Subcutaneous abdominal adipose tissue (tissue), 5 donors: ENCODE results near the gene ARPC5L.

Experiments
- H3K27ac ChIP-seq: one replicate; pipeline ENCODE4 v1.7.0; 2013; ENCODE audit warnings: low read depth, mild to moderate bottlenecking, inconsistent platforms, low read length, moderate library complexity
- H3K27me3 ChIP-seq, 5 donors: one replicate each; pipeline ENCODE4 v1.7.0; 2013; ENCODE audit warnings: low read length in 5 of 5, inconsistent platforms in 1 of 5; ENCODE audit not compliant: control insufficient read depth in 5 of 5, insufficient read depth in 4 of 5
- H3K36me3 ChIP-seq, 5 donors: one replicate each; pipeline ENCODE4 v1.7.0; 2013; ENCODE audit warnings: low read length in 5 of 5; ENCODE audit not compliant: control insufficient read depth in 5 of 5, insufficient read depth in 5 of 5
- H3K4me1 ChIP-seq, 5 donors: one replicate each; pipeline ENCODE4 v1.7.0; 2013; ENCODE audit warnings: low read length in 5 of 5, mild to moderate bottlenecking in 3 of 5, moderate library complexity in 1 of 5; ENCODE audit not compliant: control insufficient read depth in 5 of 5, insufficient read depth in 5 of 5
- H3K4me3 ChIP-seq, 5 donors: one replicate each; pipeline ENCODE4 v1.7.0; 2013; ENCODE audit warnings: low read length in 5 of 5, low read depth in 1 of 5
- H3K9ac ChIP-seq, 5 donors: one replicate each; pipeline ENCODE4 v1.7.0; 2013; ENCODE audit warnings: low read length in 5 of 5, mild to moderate bottlenecking in 4 of 5, moderate library complexity in 3 of 5
- H3K9me3 ChIP-seq, 5 donors: one replicate each; pipeline ENCODE4 v1.7.0; 2013; ENCODE audit warnings: low read length in 5 of 5; ENCODE audit not compliant: control insufficient read depth in 5 of 5
- donor health status: healthy.
- donor health status: healthy.
- donor health status: healthy.
- donor health status: healthy.
- donor health status: healthy.

ARPC5L gene

DNA sequence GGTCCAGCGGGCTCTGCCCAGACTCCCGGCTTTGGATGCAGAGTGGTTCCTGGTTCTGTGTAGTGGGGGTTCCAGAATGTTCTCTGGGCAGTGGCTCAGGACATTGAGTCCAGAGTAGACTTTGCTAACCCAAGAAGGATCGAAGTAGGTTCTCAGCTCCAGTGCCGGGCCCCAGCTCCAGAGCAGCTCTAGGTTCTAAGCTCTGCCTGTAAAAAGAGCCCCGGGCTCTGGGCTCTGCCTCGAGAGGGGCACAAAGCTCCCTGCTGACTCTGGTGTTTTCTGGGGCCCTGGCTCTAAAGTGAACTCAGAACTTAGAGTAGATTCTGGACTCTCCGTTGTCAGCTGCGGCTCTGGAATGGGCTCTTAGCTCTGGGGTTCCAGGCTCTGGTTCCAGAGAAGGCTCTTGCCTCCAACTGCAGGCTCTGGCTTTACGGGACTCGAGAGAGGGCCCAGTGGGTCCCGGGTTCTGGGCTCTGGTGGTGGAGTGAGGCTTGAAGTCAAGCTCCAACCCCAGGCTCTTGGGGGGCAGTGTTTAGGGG, 8.3 kb upstream of the ARPC5L start:
- peaks cover 0 to 2% (median 0%) of the 10 kb centered on the region in 5 donors for H3K27me3 ChIP-seq
- no peaks in the 10 kb centered on the region for H3K9me3 ChIP-seq
- peak overlapping the region in 3 of 5 donors; percentile 14 to 68 (median 36) for H3K9ac ChIP-seq
- H3K36me3 ChIP-seq = peaks cover 0 to 29% (median 21%) of the 10 kb centered on the region in 5 donors
- H3K4me3 ChIP-seq = peak overlapping the region in 3 of 5 donors; percentile 52 to 63 (median 60)
- H3K4me1 ChIP-seq = peaks cover 5 to 32% (median 23%) of the 10 kb centered on the region in 5 donors
- no peak overlapping the region for H3K27ac ChIP-seq

DNA sequence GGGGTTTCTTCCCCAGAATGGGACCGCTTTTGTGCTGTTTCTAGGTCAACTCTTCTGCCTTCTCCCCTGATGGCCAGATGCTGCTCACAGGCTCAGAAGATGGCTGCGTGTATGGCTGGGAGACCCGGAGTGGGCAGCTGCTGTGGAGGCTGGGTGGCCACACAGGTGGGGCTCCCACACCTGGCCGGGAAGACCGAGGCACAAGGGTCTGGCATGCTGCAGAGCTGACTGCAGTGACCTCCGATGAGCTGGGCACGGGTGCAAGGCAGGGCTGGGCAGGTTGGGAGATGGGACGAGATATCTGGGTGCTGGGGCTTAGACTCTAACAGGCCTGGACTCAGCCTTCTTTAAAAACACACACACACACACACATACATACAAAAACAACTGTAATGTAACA, 7.8 kb upstream of the ARPC5L start:
- no peak overlapping the region for H3K4me3 ChIP-seq
- H3K9me3 ChIP-seq = no peaks in the 10 kb centered on the region
- no peaks in the 10 kb centered on the region for H3K27me3 ChIP-seq
- H3K9ac ChIP-seq = no peak overlapping the region
- H3K27ac ChIP-seq = no peak overlapping the region
- H3K4me1 ChIP-seq = peaks cover 5 to 37% (median 28%) of the 10 kb centered on the region in 5 donors
- peaks cover 0 to 34% (median 26%) of the 10 kb centered on the region in 5 donors for H3K36me3 ChIP-seq

DNA sequence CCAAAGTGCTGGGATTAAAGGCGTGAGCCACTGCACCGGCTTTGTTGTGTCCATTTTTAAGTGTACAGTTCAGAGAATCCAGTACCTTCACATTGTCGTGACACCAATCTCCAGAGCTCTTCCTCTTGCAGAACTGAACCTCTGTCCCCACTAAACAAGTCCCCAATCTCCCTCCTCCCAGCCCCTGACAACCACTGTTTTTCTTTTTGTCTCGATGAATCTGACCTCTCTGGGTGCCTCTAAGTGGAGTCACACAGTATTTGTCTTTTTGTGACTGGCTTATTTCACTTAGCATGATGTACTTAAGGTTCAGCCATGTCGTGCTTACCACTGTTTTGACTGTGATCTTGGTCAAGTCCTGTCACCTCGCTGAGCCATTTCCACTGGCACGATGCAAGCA, 7.1 kb upstream of the ARPC5L start:
- Histone ChIP-seq H3K36me3 (peaks cover 0 to 40% (median 33%) of the 10 kb centered on the region in 5 donors), H3K9ac (no peak overlapping the region), H3K4me3 (no peak overlapping the region), H3K27me3 (no peaks in the 10 kb centered on the region), H3K4me1 (peaks cover 5 to 38% (median 30%) of the 10 kb centered on the region in 5 donors), H3K27ac (no peak overlapping the region), H3K9me3 (no peaks in the 10 kb centered on the region)

DNA sequence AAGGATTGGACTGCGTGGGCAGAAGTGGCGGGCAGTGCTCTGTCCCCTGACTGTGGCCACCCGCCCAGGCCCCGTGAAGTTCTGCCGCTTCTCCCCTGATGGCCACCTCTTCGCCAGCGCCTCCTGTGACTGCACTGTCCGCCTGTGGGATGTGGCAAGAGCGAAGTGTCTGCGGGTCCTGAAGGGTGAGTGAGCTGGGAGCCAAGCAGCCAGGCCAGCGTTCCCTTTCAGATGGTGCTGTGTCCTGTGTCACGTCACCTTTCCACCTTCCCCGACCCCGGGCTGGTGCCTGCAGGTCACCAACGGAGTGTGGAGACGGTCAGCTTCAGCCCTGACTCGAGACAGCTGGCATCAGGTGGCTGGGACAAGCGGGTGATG, 6.4 kb upstream of the ARPC5L start:
- Histone ChIP-seq H3K27me3 (no peaks in the 10 kb centered on the region), H3K36me3 (peaks cover 0 to 48% (median 40%) of the 10 kb centered on the region in 5 donors), H3K4me1 (peaks cover 11 to 41% (median 34%) of the 10 kb centered on the region in 5 donors), H3K27ac (no peak overlapping the region), H3K4me3 (no peak overlapping the region), H3K9ac (no peak overlapping the region), H3K9me3 (no peaks in the 10 kb centered on the region)

DNA sequence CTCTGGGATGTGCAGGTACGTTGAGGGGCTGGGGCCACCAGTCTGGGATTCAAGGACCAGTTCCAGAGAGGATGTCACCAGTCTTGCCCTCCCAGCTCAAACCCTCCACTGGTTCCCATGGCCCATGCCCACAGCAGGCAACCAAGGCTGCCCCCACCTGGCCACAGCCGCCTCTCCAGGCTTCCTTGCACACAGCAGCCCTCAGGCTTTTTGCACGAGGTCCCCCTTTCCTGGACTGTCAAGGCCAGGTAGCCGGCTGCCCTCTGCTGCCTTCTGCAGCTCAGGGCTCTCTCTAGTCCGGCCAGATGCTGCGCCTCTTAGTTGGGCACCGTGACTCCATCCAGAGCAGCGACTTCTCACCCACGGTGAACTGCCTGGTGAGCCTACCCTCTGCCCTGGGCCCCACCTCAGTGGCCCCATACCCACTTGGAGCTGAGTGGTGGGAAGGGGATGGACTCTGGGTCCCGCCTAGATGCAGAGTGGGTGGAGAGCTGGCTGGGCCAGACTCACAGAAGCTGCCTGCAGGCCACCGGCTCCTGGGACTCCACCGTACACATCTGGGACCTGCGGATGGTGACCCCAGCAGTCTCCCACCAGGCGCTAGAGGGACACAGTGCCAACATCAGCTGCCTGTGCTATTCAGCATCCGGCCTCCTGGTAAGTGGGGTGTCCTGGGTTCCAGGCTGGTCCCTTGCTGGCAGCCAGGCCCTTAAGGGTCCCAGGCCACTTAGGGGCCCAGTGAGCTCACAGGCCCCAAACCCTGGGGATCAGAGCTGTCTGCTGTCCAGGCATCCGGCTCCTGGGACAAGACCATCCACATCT, 5.8 kb upstream of the ARPC5L start:
- peaks cover 11 to 42% (median 40%) of the 10 kb centered on the region in 5 donors for H3K4me1 ChIP-seq
- no peaks in the 10 kb centered on the region for H3K27me3 ChIP-seq
- H3K9ac ChIP-seq = no peak overlapping the region
- no peak overlapping the region for H3K4me3 ChIP-seq
- no peak overlapping the region for H3K27ac ChIP-seq
- peaks cover 0 to 49% (median 41%) of the 10 kb centered on the region in 5 donors for H3K36me3 ChIP-seq
- no peaks in the 10 kb centered on the region for H3K9me3 ChIP-seq

DNA sequence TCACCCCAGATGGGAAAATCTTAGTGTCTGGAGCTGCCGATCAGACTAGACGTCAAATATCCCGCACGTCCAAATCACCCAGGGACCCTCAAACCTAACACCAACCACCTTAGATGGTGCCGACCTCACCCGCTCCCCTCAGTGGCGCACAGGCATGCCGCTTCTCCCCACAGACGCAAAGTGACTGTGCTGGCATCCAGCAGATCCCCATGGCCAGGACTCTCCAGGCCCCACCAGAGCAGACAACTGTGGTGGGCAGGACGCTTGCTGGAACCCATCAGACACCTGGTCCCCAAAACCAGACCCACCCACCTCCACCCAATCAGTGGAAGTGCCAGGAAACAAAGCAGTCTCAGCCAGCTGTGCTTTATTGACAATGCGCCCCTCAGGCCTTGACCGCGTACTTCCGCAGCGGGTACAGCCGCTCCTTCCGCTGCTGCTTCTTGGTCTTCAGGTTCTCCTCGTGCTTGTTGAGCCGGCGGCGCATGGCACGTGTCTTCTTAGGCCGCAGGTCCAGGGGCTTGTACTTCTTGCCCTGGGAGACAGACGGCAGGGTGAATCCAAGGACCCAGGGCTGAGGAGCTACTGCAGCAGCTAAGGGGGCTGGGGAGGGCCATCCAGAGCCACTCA, 4.3 kb upstream of the ARPC5L start:
- Histone ChIP-seq H3K9ac (no peak overlapping the region), H3K4me1 (peaks cover 8 to 44% (median 37%) of the 10 kb centered on the region in 5 donors), H3K4me3 (no peak overlapping the region), H3K27ac (no peak overlapping the region), H3K36me3 (peaks cover 0 to 49% (median 41%) of the 10 kb centered on the region in 5 donors), H3K9me3 (no peaks in the 10 kb centered on the region), H3K27me3 (no peaks in the 10 kb centered on the region)

DNA sequence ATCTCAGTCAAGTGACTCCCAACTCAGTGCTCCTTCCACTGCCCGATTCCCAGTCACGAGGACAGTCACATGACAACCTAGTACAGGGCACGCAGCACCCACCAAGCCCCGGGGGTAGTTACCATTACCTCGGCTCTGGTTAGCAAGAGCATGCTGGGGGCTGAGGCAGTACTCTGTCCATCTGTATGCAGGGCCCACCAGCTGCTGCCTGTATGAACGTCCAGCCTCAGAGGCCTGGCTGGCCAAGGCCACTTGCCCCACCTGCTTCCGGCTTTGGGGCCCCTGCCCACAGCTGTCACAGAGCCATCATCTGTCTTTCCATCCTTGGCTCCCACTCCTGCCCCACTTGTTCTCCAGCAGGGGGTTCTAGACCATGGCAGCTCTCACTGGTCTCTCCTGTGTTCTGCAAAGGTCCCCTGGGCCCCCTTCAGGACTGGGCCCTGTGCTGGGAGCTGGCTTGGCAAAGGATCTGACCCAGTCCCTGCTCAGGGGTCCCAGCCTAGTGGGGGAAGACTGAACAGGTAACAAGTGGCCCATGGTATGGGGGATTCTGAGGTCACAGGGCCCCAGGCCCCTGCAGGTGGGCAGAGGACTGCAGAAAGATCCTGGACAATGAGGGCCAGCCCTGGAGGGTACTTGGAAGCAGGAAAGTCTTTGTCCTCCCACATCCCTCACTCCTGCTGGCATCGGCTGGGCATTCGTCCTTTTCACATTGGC, 3.4 kb upstream of the ARPC5L start:
- no peaks in the 10 kb centered on the region for H3K27me3 ChIP-seq
- H3K9ac ChIP-seq = peak overlapping the region in 3 of 5 donors; percentile 56 to 95 (median 87)
- no peak overlapping the region for H3K4me3 ChIP-seq
- H3K36me3 ChIP-seq = peaks cover 0 to 49% (median 41%) of the 10 kb centered on the region in 5 donors
- peaks cover 6 to 38% (median 31%) of the 10 kb centered on the region in 5 donors for H3K4me1 ChIP-seq
- H3K27ac ChIP-seq = no peak overlapping the region
- H3K9me3 ChIP-seq = no peaks in the 10 kb centered on the region

DNA sequence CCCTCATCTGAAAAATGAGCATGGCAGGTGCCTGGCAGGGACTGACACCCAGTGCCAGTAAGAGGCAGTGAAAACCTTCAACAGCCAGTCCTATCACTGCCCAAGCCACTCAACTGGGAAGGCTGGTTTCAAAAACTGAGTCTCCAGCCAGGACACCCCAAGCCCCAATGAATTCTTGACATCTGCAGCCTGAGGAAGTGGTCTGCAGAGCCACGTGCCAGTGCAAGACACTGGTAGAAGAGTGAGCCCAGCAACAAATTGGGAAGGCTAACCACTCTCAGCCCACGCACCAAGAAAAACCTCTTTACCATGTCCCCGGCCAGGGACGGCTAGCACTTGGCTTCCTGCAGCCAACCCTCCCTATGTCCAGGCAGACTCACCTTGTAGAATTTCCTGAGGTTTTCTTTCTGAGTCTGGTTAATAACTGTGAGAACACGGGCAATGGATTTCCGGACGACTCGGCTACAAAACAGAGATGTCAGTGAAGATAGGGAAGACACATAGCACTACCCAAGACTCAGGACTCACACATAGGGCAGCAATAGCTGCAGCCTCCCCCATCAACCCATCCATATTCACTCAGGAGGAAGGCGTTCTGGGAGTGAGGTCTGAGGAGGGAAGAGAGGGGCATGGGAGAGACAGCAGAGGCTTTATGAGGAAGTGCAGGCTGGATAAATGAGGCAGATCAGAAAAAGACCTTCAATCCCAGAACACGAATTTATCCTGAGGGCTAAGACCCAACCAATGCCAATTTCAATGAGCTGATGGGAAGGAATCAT, 1.9 kb upstream of the ARPC5L start:
- Histone ChIP-seq H3K9me3 (no peaks in the 10 kb centered on the region), H3K4me3 (peak overlapping the region in 2 of 5 donors; percentile 77 to 92), H3K27me3 (no peaks in the 10 kb centered on the region), H3K36me3 (peaks cover 0 to 49% (median 41%) of the 10 kb centered on the region in 5 donors), H3K27ac (no peak overlapping the region), H3K9ac (peak overlapping the region; percentile 70 to 95 (median 87)), H3K4me1 (peaks cover 6 to 37% (median 30%) of the 10 kb centered on the region in 5 donors)
